Activated CD8-positive, alpha-beta memory T cell treated with anti-CD3 and anti-CD28 coated beads for 1 hour (primary cell): ENCODE measurements around the gene SUMF1.
"Not testable (repeated sequence)": the region's sequence is repeated elsewhere in the genome, so short reads cannot be mapped to it uniquely, and the experiment has no call there.

Source experiments
- DNase-seq, 2 donors: peaks; one replicate each; pipeline ENCODE4 v3.0.0-alpha.2; 2020; ENCODE audit warnings: low read depth in 1 of 2; ENCODE audit errors: extremely low read depth in 1 of 2

Gene SUMF1

GRCh38 chr3:4341336-4341675, 125.8 kb downstream of the SUMF1 start:
- DNase-seq = no peak

GRCh38 chr3:4340411-4341335, 126.4 kb downstream of the SUMF1 start:
- no peak for DNase-seq

GRCh38 chr3:4340077-4340410, 127.0 kb downstream of the SUMF1 start:
- no peak for DNase-seq

GRCh38 chr3:4338751-4339150, 128.3 kb downstream of the SUMF1 start:
- no peak for DNase-seq

GRCh38 chr3:4336850-4337546, 130.1 kb downstream of the SUMF1 start:
- DNase-seq = no peak

- DNase-seq = no peak
Measured at GRCh38 chr3:4335840-4336562, 131.1 kb downstream of the SUMF1 start.

- DNase-seq = no peak
Measured at GRCh38 chr3:4334548-4334947, 132.5 kb downstream of the SUMF1 start.

GRCh38 chr3:4332991-4333390, 134.1 kb downstream of the SUMF1 start:
- no peak for DNase-seq

- no peak for DNase-seq
Measured at GRCh38 chr3:4332574-4332973, 134.5 kb downstream of the SUMF1 start.

GRCh38 chr3:4332111-4332510, 135.0 kb downstream of the SUMF1 start:
- no peak for DNase-seq

- not testable (repeated sequence) for DNase-seq
Measured at GRCh38 chr3:4329806-4330205, 137.3 kb downstream of the SUMF1 start.

- no peak for DNase-seq
Measured at GRCh38 chr3:4326868-4327267, 140.2 kb downstream of the SUMF1 start.

GRCh38 chr3:4323246-4324027, 143.6 kb downstream of the SUMF1 start:
- no peak for DNase-seq

- DNase-seq = no peak
Measured at GRCh38 chr3:4322635-4323034, 144.4 kb downstream of the SUMF1 start.

- no peak for DNase-seq
Measured at GRCh38 chr3:4321732-4322131, 145.3 kb downstream of the SUMF1 start.

- DNase-seq = no peak
Measured at GRCh38 chr3:4320096-4320911, 146.8 kb downstream of the SUMF1 start.

- DNase-seq = no peak
Measured at GRCh38 chr3:4314688-4315087, 152.4 kb downstream of the SUMF1 start.

GRCh38 chr3:4313606-4314293, 153.3 kb downstream of the SUMF1 start:
- no peak for DNase-seq

- DNase-seq = no peak
Measured at GRCh38 chr3:4311496-4311895, 155.6 kb downstream of the SUMF1 start.
